ENCODE data around the gene DNAH2. TPM values are rescaled to one million over a fixed set of nuclear protein-coding genes. Genes with fewer than 3 reads are reported as not detected.

The DNAH2 gene
- total RNA-seq, 4 donors from 2014 or later = under 0.01 to 0.22 (median 0.20) TPM; not detected in 1

- no peaks in the 10 kb centered on the region for H3K36me3 ChIP-seq
- 1% methylated on average over 31 to 33 of the region's 69 CpGs for WGBS, 2 donors
- DNase-seq = peak; percentile 99
- H3K9me3 ChIP-seq = no peaks in the 10 kb centered on the region
- intact Hi-C loops (cut with DNase I) = no loop called here
- H3K27me3 ChIP-seq = no peaks in the 10 kb centered on the region
- H3K4me3 ChIP-seq (replicated peaks in 1 of 3) = peak overlapping the region; percentile 75 to 84 (median 83)
- peak overlapping the region; percentile 98 to 99 (median 99) for H3K27ac ChIP-seq
- H3K4me1 ChIP-seq = peaks cover 20 to 29% of the 10 kb centered on the region in 2 donors
- peak; percentile 53 to 89 (median 78) for TF ChIP-seq CTCF (IDR thresholded peaks at IDR 0.05)
- peak; percentile 39 to 89 for TF ChIP-seq POLR2A (IDR thresholded peaks at IDR 0.05)
Observed at GRCh38 chr17:7834957-7835813, 117.6 kb downstream of the DNAH2 start.

GRCh38 chr17:7835814-7836595, 118.5 kb downstream of the DNAH2 start:
- peak overlapping the region; percentile 75 to 84 (median 83) for H3K4me3 ChIP-seq (replicated peaks in 1 of 3)
- peak overlapping the region; percentile 98 to 99 (median 99) for H3K27ac ChIP-seq
- H3K4me1 ChIP-seq = peaks cover 22 to 37% of the 10 kb centered on the region in 2 donors
- peak; percentile 84 to 85 for DNase-seq
- intact Hi-C loops (cut with DNase I) = no loop called here
- peak in 1 of 2 donors; percentile 80 for TF ChIP-seq POLR2A (IDR thresholded peaks at IDR 0.05)
- peak in 2 of 6 experiments; percentile 18 to 19 for TF ChIP-seq CTCF (IDR thresholded peaks at IDR 0.05)
- WGBS, 2 donors = 0 to 1% methylated on average over 44 to 48 of the region's 61 CpGs
- no peaks in the 10 kb centered on the region for H3K36me3 ChIP-seq
- no peaks in the 10 kb centered on the region for H3K27me3 ChIP-seq
- no peaks in the 10 kb centered on the region for H3K9me3 ChIP-seq

GRCh38 chr17:7836596-7837407, 119.3 kb downstream of the DNAH2 start:
- Histone ChIP-seq H3K27ac (peak overlapping the region; percentile 98 to 99 (median 99)), H3K4me3 (replicated peaks in 1 of 3) (peak overlapping the region; percentile 75 to 84 (median 83)), H3K36me3 (no peaks in the 10 kb centered on the region), H3K4me1 (peaks cover 27 to 42% of the 10 kb centered on the region in 2 donors), H3K9me3 (no peaks in the 10 kb centered on the region), H3K27me3 (no peaks in the 10 kb centered on the region)
- no peak for TF ChIP-seq POLR2A (IDR thresholded peaks at IDR 0.05)
- no peak for TF ChIP-seq CTCF (IDR thresholded peaks at IDR 0.05)
- WGBS, 2 donors = 2 to 3% methylated on average over 18 of the region's 19 CpGs
- intact Hi-C loops (cut with DNase I) = no loop called here
- peak; percentile 89 to 90 for DNase-seq

GRCh38 chr17:7837408-7838088, 120.0 kb downstream of the DNAH2 start:
- Histone ChIP-seq H3K27me3 (no peaks in the 10 kb centered on the region), H3K4me3 (replicated peaks in 1 of 3) (peak overlapping the region in 1 of 3 donors; percentile 4), H3K36me3 (no peaks in the 10 kb centered on the region), H3K9me3 (no peaks in the 10 kb centered on the region), H3K27ac (peak overlapping the region in 2 of 3 donors; percentile 98 to 99), H3K4me1 (peaks cover 27 to 42% of the 10 kb centered on the region in 2 donors)
- 12 to 15% methylated on average over 8 of the region's 8 CpGs for WGBS, 2 donors
- TF ChIP-seq CTCF (IDR thresholded peaks at IDR 0.05) (no peak), POLR2A (IDR thresholded peaks at IDR 0.05) (no peak)
- DNase-seq = no peak
- intact Hi-C loops (cut with DNase I) = no loop called here
